ENCODE results near the gene ITGA6.

ITGA6 gene

GRCh38 chr2:172430027-172430426 is 2.6 kb downstream of the ITGA6 start:
- H3K4me1 Mint-ChIP-seq, result peaks cover 27% of the 10 kb centered on the region
- no peak for ATAC-seq
- H3K27me3 Mint-ChIP-seq, result peaks cover 9% of the 10 kb centered on the region
- no peaks in the 10 kb centered on the region for H3K9me3 Mint-ChIP-seq
- no peaks in the 10 kb centered on the region for H3K36me3 Mint-ChIP-seq
- no peak overlapping the region for H3K4me3 Mint-ChIP-seq
- H3K27ac Mint-ChIP-seq, result no peak overlapping the region

DNA sequence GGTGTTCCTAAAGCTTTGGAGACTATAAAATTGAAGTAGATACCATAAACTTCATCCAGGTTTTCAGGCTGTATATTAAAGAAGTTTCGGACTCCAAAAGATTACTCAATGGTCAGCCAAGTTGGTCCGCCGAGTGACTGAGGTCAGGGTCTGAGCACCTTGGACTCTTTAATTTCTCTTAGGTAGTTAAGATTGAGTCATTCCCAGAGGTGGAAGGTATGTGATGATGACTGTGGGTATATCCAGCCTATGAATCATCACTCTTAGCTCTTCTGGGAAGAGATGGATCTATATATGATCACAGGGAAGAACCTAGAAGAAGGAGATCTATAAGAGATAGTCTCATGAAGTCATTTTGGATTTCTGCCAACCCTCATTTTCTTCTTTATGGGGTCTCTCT is 3.3 kb downstream of the ITGA6 start:
- H3K4me1 Mint-ChIP-seq, result peaks cover 27% of the 10 kb centered on the region
- H3K36me3 Mint-ChIP-seq, result no peaks in the 10 kb centered on the region
- H3K27ac Mint-ChIP-seq, result no peak overlapping the region
- H3K9me3 Mint-ChIP-seq, result no peaks in the 10 kb centered on the region
- no peak overlapping the region for H3K4me3 Mint-ChIP-seq
- peaks cover 9% of the 10 kb centered on the region for H3K27me3 Mint-ChIP-seq
- no peak for ATAC-seq

DNA sequence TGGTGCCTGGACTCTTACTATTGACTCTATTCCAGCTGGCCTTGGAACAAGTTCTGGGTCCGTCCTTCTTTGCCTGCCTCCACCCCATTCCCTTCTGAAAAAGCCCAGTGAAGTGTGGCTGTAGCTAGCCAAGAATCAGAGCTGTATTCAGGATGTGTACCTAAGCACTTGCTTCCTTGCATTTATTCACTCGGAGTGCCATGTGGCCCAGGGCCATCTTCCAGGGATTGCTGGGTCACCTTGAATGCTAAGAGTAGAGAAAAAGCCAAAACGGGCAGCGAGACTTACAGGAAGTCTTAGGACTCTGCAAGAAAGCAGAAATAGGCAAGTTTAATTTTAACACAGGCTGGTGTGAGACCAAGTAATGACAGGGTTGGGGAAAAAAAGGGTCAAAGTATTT is 4.1 kb downstream of the ITGA6 start:
- Mint-ChIP-seq H3K36me3 (no peaks in the 10 kb centered on the region), H3K4me1 (peaks cover 27% of the 10 kb centered on the region), H3K27me3 (peaks cover 9% of the 10 kb centered on the region), H3K27ac (no peak overlapping the region), H3K4me3 (no peak overlapping the region), H3K9me3 (no peaks in the 10 kb centered on the region)
- ATAC-seq, result no peak

GRCh38 chr2:172431993-172432392 is 4.6 kb downstream of the ITGA6 start:
- ATAC-seq, result no peak
- H3K27ac Mint-ChIP-seq, result no peak overlapping the region

DNA sequence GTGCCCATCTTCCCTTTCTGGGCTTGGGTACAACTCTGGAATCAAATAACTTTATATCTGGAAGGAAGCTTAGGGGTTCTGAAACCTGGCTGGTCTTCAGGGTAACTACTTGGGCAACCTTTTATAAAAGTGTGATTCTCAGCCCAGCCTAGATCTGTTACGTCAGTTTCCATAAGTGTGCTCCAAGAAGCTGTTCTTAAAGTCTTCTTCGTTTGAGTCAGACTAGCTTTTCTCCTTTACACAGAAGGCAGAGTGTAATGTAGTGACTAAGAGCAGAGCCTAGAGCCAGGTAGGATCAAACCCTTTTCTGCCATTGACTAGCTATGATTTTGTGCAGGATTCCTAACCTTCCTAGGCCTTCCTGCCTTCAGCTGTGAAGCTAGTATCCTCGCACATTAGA is 5.8 kb downstream of the ITGA6 start:
- H3K4me1 Mint-ChIP-seq, result peaks cover 20% of the 10 kb centered on the region
- H3K27ac Mint-ChIP-seq, result no peak overlapping the region
- ATAC-seq, result no peak
- no peak overlapping the region for H3K4me3 Mint-ChIP-seq
- H3K36me3 Mint-ChIP-seq, result no peaks in the 10 kb centered on the region
- no peaks in the 10 kb centered on the region for H3K9me3 Mint-ChIP-seq
- H3K27me3 Mint-ChIP-seq, result peaks cover 9% of the 10 kb centered on the region

More at GRCh38 chr2:172431993-172432392, 4.6 kb downstream of the ITGA6 start:
- Mint-ChIP-seq H3K9me3 (no peaks in the 10 kb centered on the region), H3K4me3 (no peak overlapping the region), H3K27me3 (peaks cover 9% of the 10 kb centered on the region), H3K4me1 (peaks cover 24% of the 10 kb centered on the region), H3K36me3 (no peaks in the 10 kb centered on the region)

DNA sequence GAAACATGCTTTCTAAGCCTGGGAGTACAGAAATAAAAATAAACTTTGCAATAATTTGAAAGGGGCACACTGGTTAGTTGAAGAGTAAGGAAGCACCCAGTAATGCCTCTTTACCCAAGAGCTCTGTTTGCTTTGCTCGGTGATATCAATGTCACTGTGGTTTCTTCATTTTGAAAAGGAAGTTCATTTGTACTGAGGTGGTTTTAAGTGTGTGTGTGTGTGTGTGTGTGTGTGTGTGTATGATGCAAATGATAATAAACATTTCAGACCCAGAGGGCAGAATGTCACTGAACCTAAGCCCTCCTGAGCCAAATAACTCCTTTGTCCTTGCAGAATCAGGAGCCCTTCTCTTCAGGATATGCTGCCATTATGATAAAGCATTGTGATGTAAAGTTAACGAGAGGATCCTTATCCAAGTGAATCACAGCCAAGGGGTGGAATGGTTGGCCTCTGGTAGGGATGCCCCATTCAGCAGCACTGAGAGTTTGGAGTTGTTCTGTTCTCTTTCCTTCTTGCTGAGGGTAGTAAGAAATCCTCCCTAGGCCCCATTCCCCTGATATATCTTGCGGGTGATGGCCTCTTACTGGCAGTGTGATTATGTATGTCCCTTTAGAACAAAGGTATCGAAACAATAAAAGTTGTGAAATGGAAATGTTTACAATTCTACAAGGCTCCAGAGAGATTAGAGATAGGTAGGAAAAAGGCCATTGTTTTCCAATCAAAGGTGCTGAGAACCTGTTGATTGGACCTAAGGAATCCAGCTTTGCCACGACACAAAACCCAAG is 7.6 kb downstream of the ITGA6 start:
- no peak overlapping the region for H3K27ac Mint-ChIP-seq
- no peak for ATAC-seq
- H3K9me3 Mint-ChIP-seq, result no peaks in the 10 kb centered on the region
- H3K4me1 Mint-ChIP-seq, result peaks cover 11% of the 10 kb centered on the region
- H3K27me3 Mint-ChIP-seq, result peaks cover 9% of the 10 kb centered on the region
- no peaks in the 10 kb centered on the region for H3K36me3 Mint-ChIP-seq
- no peak overlapping the region for H3K4me3 Mint-ChIP-seq

- Mint-ChIP-seq H3K36me3 (no peaks in the 10 kb centered on the region), H3K27me3 (peaks cover 9% of the 10 kb centered on the region), H3K4me3 (no peak overlapping the region), H3K9me3 (no peaks in the 10 kb centered on the region), H3K27ac (no peak overlapping the region), H3K4me1 (peaks cover 11% of the 10 kb centered on the region)
- ATAC-seq, result no peak
Observed at GRCh38 chr2:172435606-172435911, 8.2 kb downstream of the ITGA6 start.

- Mint-ChIP-seq H3K9me3 (no peaks in the 10 kb centered on the region), H3K4me3 (no peak overlapping the region), H3K4me1 (peaks cover 7% of the 10 kb centered on the region), H3K27me3 (peaks cover 9% of the 10 kb centered on the region), H3K36me3 (no peaks in the 10 kb centered on the region), H3K27ac (no peak overlapping the region)
- no peak for ATAC-seq
Observed at GRCh38 chr2:172436889-172437288, 9.5 kb downstream of the ITGA6 start.

GRCh38 chr2:172437419-172438341 is 10.3 kb downstream of the ITGA6 start:
- no peak overlapping the region for H3K27ac Mint-ChIP-seq
- H3K4me1 Mint-ChIP-seq, result peaks cover 7% of the 10 kb centered on the region
- ATAC-seq, result peak; percentile 84
- peaks cover 4% of the 10 kb centered on the region for H3K27me3 Mint-ChIP-seq
- H3K9me3 Mint-ChIP-seq, result no peaks in the 10 kb centered on the region
- H3K36me3 Mint-ChIP-seq, result no peaks in the 10 kb centered on the region
- no peak overlapping the region for H3K4me3 Mint-ChIP-seq

DNA sequence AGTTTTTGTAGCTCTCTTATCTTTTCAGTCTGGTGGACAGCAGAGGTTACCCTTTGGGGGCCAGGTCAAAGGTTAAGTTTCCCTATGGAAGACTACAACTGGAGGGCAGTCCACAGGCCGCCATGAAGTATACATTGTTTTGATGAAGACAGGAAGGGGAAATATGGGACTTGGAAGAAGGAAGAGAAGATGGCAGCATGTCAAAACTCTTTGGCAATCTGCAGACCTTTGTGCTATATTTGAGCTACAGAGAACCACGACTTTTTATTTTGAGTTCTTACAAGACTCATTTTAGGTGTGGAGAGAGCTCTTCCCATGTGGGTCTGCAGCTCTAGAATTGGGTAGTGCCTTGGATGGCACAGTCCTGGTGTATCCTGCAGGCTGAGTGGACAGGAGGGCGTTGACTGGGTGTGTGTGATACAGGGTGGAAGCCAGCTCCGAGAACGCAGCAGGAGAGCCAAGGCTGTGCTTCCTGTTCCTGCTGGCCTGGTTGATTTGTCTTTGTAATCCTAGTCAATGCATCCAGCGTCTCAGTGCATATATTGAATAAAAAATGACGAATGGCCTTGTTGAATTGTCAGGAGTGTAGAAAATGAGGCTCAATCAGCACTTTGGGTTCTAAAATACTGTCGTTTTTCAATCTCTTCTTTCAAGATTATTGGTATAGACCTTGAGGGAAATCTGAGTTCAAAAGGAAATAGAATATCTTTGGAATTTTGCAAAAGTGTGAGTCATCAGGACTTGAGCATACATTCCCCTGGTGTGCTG is 11.5 kb downstream of the ITGA6 start:
- Mint-ChIP-seq H3K4me1 (peaks cover 7% of the 10 kb centered on the region), H3K9me3 (no peaks in the 10 kb centered on the region), H3K36me3 (no peaks in the 10 kb centered on the region), H3K4me3 (no peak overlapping the region), H3K27ac (no peak overlapping the region), H3K27me3 (no peaks in the 10 kb centered on the region)
- ATAC-seq, result no peak

DNA sequence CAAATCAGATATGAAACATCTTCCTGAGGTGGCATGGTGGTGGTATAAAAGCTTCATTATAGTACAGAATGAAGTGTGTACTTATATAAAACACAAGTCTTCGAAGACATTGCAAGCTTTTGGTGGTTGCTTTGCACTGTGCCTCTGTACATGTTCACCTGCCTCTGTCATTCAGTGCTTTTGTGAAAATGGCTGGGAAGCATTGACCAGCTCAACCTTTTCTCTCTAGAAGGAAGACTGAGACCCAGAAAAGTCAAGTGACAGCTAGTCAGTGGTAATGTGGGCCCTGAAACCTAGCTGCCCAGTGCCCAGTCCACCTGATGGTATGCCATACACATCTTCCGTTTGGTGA is 12.1 kb downstream of the ITGA6 start:
- Mint-ChIP-seq H3K9me3 (no peaks in the 10 kb centered on the region), H3K27ac (no peak overlapping the region), H3K4me3 (no peak overlapping the region), H3K27me3 (no peaks in the 10 kb centered on the region), H3K36me3 (no peaks in the 10 kb centered on the region), H3K4me1 (peaks cover 6% of the 10 kb centered on the region)
- no peak for ATAC-seq

- no peak overlapping the region for H3K4me3 Mint-ChIP-seq
- H3K27ac Mint-ChIP-seq, result no peak overlapping the region
- no peaks in the 10 kb centered on the region for H3K36me3 Mint-ChIP-seq
- no peaks in the 10 kb centered on the region for H3K9me3 Mint-ChIP-seq
- H3K27me3 Mint-ChIP-seq, result no peaks in the 10 kb centered on the region
- no peak for ATAC-seq
- peaks cover 2% of the 10 kb centered on the region for H3K4me1 Mint-ChIP-seq
Observed at GRCh38 chr2:172439911-172440310, 12.5 kb downstream of the ITGA6 start.

DNA sequence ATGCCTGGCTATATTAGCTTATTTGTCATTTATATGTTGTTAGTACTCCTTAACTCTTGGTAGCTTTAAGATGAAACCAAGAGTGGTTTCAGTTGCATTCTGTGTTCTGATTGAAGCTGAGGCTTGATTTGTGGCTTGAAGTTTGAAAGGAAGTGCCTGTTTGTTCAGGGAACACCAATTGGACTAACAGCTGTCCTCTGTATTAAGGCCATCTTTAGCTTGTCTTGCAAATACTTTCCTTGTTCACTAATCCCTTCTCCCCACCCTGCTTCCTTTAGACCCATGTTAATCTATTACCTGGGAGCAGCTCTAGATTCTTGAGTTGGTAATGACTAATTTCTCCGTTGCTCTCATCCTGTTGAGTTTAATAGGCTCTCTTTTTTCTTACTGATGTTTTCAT is 13.4 kb downstream of the ITGA6 start:
- ATAC-seq, result no peak
- Mint-ChIP-seq H3K27ac (no peak overlapping the region), H3K4me3 (no peak overlapping the region), H3K9me3 (no peaks in the 10 kb centered on the region), H3K4me1 (no peaks in the 10 kb centered on the region), H3K27me3 (no peaks in the 10 kb centered on the region), H3K36me3 (no peaks in the 10 kb centered on the region)

GRCh38 chr2:172442072-172442895 is 14.9 kb downstream of the ITGA6 start:
- Mint-ChIP-seq H3K9me3 (no peaks in the 10 kb centered on the region), H3K36me3 (no peaks in the 10 kb centered on the region), H3K4me3 (no peak overlapping the region), H3K27ac (no peak overlapping the region), H3K4me1 (no peaks in the 10 kb centered on the region), H3K27me3 (no peaks in the 10 kb centered on the region)
- no peak for ATAC-seq

- peaks cover 31% of the 10 kb centered on the region for H3K27me3 Mint-ChIP-seq
- H3K36me3 Mint-ChIP-seq, result no peaks in the 10 kb centered on the region
- no peak for ATAC-seq
- H3K4me1 Mint-ChIP-seq, result no peaks in the 10 kb centered on the region
- H3K9me3 Mint-ChIP-seq, result no peaks in the 10 kb centered on the region
- no peak overlapping the region for H3K4me3 Mint-ChIP-seq
- no peak overlapping the region for H3K27ac Mint-ChIP-seq
Observed at GRCh38 chr2:172445851-172446250, 18.5 kb downstream of the ITGA6 start.
